Measurements from ENCODE around the gene GPR21.

- TF ChIP-seq EZH2 (IDR thresholded peaks at IDR 0.05; ENCODE audit: low read depth) (no peak), CTCF (conservative IDR thresholded peaks at IDR 0.05) (no peak)
Measured at GRCh38 chr9:123011380-123011779, 22.1 kb upstream of the GPR21 start.

Measured in PC-9 (cell line).